ENCODE results near the gene KIF26B.

Gene KIF26B

GRCh38 chr1:245131026-245131393 lies 23.8 kb upstream of the KIF26B start:
- no peak overlapping the region for H3K27ac ChIP-seq (ENCODE audit: insufficient read depth in 1 of 2, low read depth in 1 of 2, low read length in 2 of 2, poor library complexity in 1 of 2, severe bottlenecking in 2 of 2)
- no peaks in the 10 kb centered on the region for H3K36me3 ChIP-seq (ENCODE audit: control insufficient read depth in 4 of 4, insufficient read depth in 4 of 4, low read length in 3 of 4)
- H3K27me3 ChIP-seq (replicated peaks in 2 of 5; ENCODE audit: control insufficient read depth in 4 of 5, insufficient read depth in 5 of 5, low read length in 4 of 5), result peaks cover 0 to 25% (median 4%) of the 10 kb centered on the region in 5 experiments
- WGBS (ENCODE audit: insufficient coverage), result 68% methylated on average over 7 of the region's 9 CpGs
- no peak overlapping the region for H3K4me3 ChIP-seq (ENCODE audit: control insufficient read depth in 1 of 7, extremely low read depth in 1 of 7, insufficient read depth in 4 of 7, low read depth in 2 of 7, low read length in 6 of 7)
- H3K4me1 ChIP-seq (ENCODE audit: control extremely low read depth in 1 of 4, control insufficient read depth in 4 of 4, insufficient read depth in 4 of 4, low read length in 3 of 4), result no peaks in the 10 kb centered on the region
- CTCF ChIA-PET, result no interaction called here
- DNase-seq, result no peak
- H3K9me3 ChIP-seq (ENCODE audit: control extremely low read depth in 1 of 5, control insufficient read depth in 4 of 5, insufficient read depth in 2 of 5, low read depth in 1 of 5, low read length in 4 of 5), result no peaks in the 10 kb centered on the region
- POLR2A ChIA-PET, result no interaction called here

- POLR2A ChIA-PET, result interaction anchor here (0.6 kb wide), 1 partner anchor 71 kb away, joined by 3 read pairs; no protein-coding TSS in a partner anchor
- H3K4me1 ChIP-seq (ENCODE audit: control extremely low read depth in 1 of 4, control insufficient read depth in 4 of 4, insufficient read depth in 4 of 4, low read length in 3 of 4), result no peaks in the 10 kb centered on the region
- whole genome bisulfite sequencing (ENCODE audit: insufficient coverage), result 96% methylated on average over 7 of the region's 11 CpGs
- no peaks in the 10 kb centered on the region for H3K36me3 ChIP-seq (ENCODE audit: control insufficient read depth in 4 of 4, insufficient read depth in 4 of 4, low read length in 3 of 4)
- no peaks in the 10 kb centered on the region for H3K9me3 ChIP-seq (ENCODE audit: control extremely low read depth in 1 of 5, control insufficient read depth in 4 of 5, insufficient read depth in 2 of 5, low read depth in 1 of 5, low read length in 4 of 5)
- peaks cover 0 to 25% (median 4%) of the 10 kb centered on the region in 5 experiments for H3K27me3 ChIP-seq (replicated peaks in 2 of 5; ENCODE audit: control insufficient read depth in 4 of 5, insufficient read depth in 5 of 5, low read length in 4 of 5)
- no peak overlapping the region for H3K4me3 ChIP-seq (ENCODE audit: control insufficient read depth in 1 of 7, extremely low read depth in 1 of 7, insufficient read depth in 4 of 7, low read depth in 2 of 7, low read length in 6 of 7)
- DNase-seq, result no peak
- H3K27ac ChIP-seq (ENCODE audit: insufficient read depth in 1 of 2, low read depth in 1 of 2, low read length in 2 of 2, poor library complexity in 1 of 2, severe bottlenecking in 2 of 2), result no peak overlapping the region
- CTCF ChIA-PET, result interaction anchor here (0.9 kb wide), 1 partner anchor 20 kb away, joined by 3 read pairs; no protein-coding TSS in a partner anchor
Observed at GRCh38 chr1:245132771-245133170, 22.0 kb upstream of the KIF26B start.

GRCh38 chr1:245133995-245134715 lies 20.6 kb upstream of the KIF26B start:
- peaks cover 0 to 23% (median 4%) of the 10 kb centered on the region in 5 experiments for H3K27me3 ChIP-seq (replicated peaks in 2 of 5; ENCODE audit: control insufficient read depth in 4 of 5, insufficient read depth in 5 of 5, low read length in 4 of 5)
- CTCF ChIA-PET, result no interaction called here
- H3K9me3 ChIP-seq (ENCODE audit: control extremely low read depth in 1 of 5, control insufficient read depth in 4 of 5, insufficient read depth in 2 of 5, low read depth in 1 of 5, low read length in 4 of 5), result no peaks in the 10 kb centered on the region
- H3K27ac ChIP-seq (ENCODE audit: insufficient read depth in 1 of 2, low read depth in 1 of 2, low read length in 2 of 2, poor library complexity in 1 of 2, severe bottlenecking in 2 of 2), result no peak overlapping the region
- POLR2A ChIA-PET, result no interaction called here
- no peak for DNase-seq
- 92% methylated on average over 17 of the region's 17 CpGs for WGBS (ENCODE audit: insufficient coverage)
- H3K36me3 ChIP-seq (ENCODE audit: control insufficient read depth in 4 of 4, insufficient read depth in 4 of 4, low read length in 3 of 4), result no peaks in the 10 kb centered on the region
- H3K4me1 ChIP-seq (ENCODE audit: control extremely low read depth in 1 of 4, control insufficient read depth in 4 of 4, insufficient read depth in 4 of 4, low read length in 3 of 4), result no peaks in the 10 kb centered on the region
- H3K4me3 ChIP-seq (ENCODE audit: control insufficient read depth in 1 of 7, extremely low read depth in 1 of 7, insufficient read depth in 4 of 7, low read depth in 2 of 7, low read length in 6 of 7), result no peak overlapping the region

- 99% methylated on average over 15 of the region's 18 CpGs for WGBS (ENCODE audit: insufficient coverage)
- POLR2A ChIA-PET, result interaction anchor here (0.6 kb wide), 1 partner anchor 37 kb away, joined by 3 read pairs; no protein-coding TSS in a partner anchor
- CTCF ChIA-PET, result interaction anchor here (1.4 kb wide), 1 partner anchor 11 kb away, joined by 6 read pairs; no protein-coding TSS in a partner anchor
Observed at GRCh38 chr1:245142171-245142798, 12.5 kb upstream of the KIF26B start.

GRCh38 chr1:245142976-245143375 lies 11.8 kb upstream of the KIF26B start:
- H3K27ac ChIP-seq (ENCODE audit: insufficient read depth in 1 of 2, low read depth in 1 of 2, low read length in 2 of 2, poor library complexity in 1 of 2, severe bottlenecking in 2 of 2), result no peak overlapping the region
- WGBS (ENCODE audit: insufficient coverage), result 93% methylated on average over 14 of the region's 14 CpGs
- CTCF ChIA-PET, result interaction anchor here (1.4 kb wide), 1 partner anchor 10 kb away, joined by 6 read pairs; no protein-coding TSS in a partner anchor
- H3K4me1 ChIP-seq (ENCODE audit: control extremely low read depth in 1 of 4, control insufficient read depth in 4 of 4, insufficient read depth in 4 of 4, low read length in 3 of 4), result no peaks in the 10 kb centered on the region
- no peaks in the 10 kb centered on the region for H3K36me3 ChIP-seq (ENCODE audit: control insufficient read depth in 4 of 4, insufficient read depth in 4 of 4, low read length in 3 of 4)
- POLR2A ChIA-PET, result interaction anchor here (0.6 kb wide), 1 partner anchor 38 kb away, joined by 3 read pairs; no protein-coding TSS in a partner anchor
- peaks cover 0 to 4% (median 0%) of the 10 kb centered on the region in 5 experiments for H3K27me3 ChIP-seq (replicated peaks in 2 of 5; ENCODE audit: control insufficient read depth in 4 of 5, insufficient read depth in 5 of 5, low read length in 4 of 5)
- no peak for DNase-seq
- no peaks in the 10 kb centered on the region for H3K9me3 ChIP-seq (ENCODE audit: control extremely low read depth in 1 of 5, control insufficient read depth in 4 of 5, insufficient read depth in 2 of 5, low read depth in 1 of 5, low read length in 4 of 5)
- no peak overlapping the region for H3K4me3 ChIP-seq (ENCODE audit: control insufficient read depth in 1 of 7, extremely low read depth in 1 of 7, insufficient read depth in 4 of 7, low read depth in 2 of 7, low read length in 6 of 7)

More at GRCh38 chr1:245142171-245142798, 12.5 kb upstream of the KIF26B start:
- H3K36me3 ChIP-seq (ENCODE audit: control insufficient read depth in 4 of 4, insufficient read depth in 4 of 4, low read length in 3 of 4), result no peaks in the 10 kb centered on the region
- H3K4me1 ChIP-seq (ENCODE audit: control extremely low read depth in 1 of 4, control insufficient read depth in 4 of 4, insufficient read depth in 4 of 4, low read length in 3 of 4), result no peaks in the 10 kb centered on the region
- no peak for DNase-seq
- peaks cover 0 to 7% (median 0%) of the 10 kb centered on the region in 5 experiments for H3K27me3 ChIP-seq (replicated peaks in 2 of 5; ENCODE audit: control insufficient read depth in 4 of 5, insufficient read depth in 5 of 5, low read length in 4 of 5)
- no peaks in the 10 kb centered on the region for H3K9me3 ChIP-seq (ENCODE audit: control extremely low read depth in 1 of 5, control insufficient read depth in 4 of 5, insufficient read depth in 2 of 5, low read depth in 1 of 5, low read length in 4 of 5)
- no peak overlapping the region for H3K4me3 ChIP-seq (ENCODE audit: control insufficient read depth in 1 of 7, extremely low read depth in 1 of 7, insufficient read depth in 4 of 7, low read depth in 2 of 7, low read length in 6 of 7)
- no peak overlapping the region for H3K27ac ChIP-seq (ENCODE audit: insufficient read depth in 1 of 2, low read depth in 1 of 2, low read length in 2 of 2, poor library complexity in 1 of 2, severe bottlenecking in 2 of 2)

- Histone ChIP-seq H3K36me3 (ENCODE audit: control insufficient read depth in 4 of 4, insufficient read depth in 4 of 4, low read length in 3 of 4) (no peaks in the 10 kb centered on the region), H3K27me3 (replicated peaks in 2 of 5; ENCODE audit: control insufficient read depth in 4 of 5, insufficient read depth in 5 of 5, low read length in 4 of 5) (peaks cover 0 to 6% (median 0%) of the 10 kb centered on the region in 5 experiments), H3K4me1 (ENCODE audit: control extremely low read depth in 1 of 4, control insufficient read depth in 4 of 4, insufficient read depth in 4 of 4, low read length in 3 of 4) (no peaks in the 10 kb centered on the region), H3K27ac (ENCODE audit: insufficient read depth in 1 of 2, low read depth in 1 of 2, low read length in 2 of 2, poor library complexity in 1 of 2, severe bottlenecking in 2 of 2) (no peak overlapping the region), H3K4me3 (ENCODE audit: control insufficient read depth in 1 of 7, extremely low read depth in 1 of 7, insufficient read depth in 4 of 7, low read depth in 2 of 7, low read length in 6 of 7) (no peak overlapping the region), H3K9me3 (ENCODE audit: control extremely low read depth in 1 of 5, control insufficient read depth in 4 of 5, insufficient read depth in 2 of 5, low read depth in 1 of 5, low read length in 4 of 5) (no peaks in the 10 kb centered on the region)
- 87% methylated on average over 8 of the region's 8 CpGs for WGBS (ENCODE audit: insufficient coverage)
- POLR2A ChIA-PET, result no interaction called here
- CTCF ChIA-PET, result interaction anchor here (0.7 kb wide), 1 partner anchor 12 kb away, joined by 3 read pairs; no protein-coding TSS in a partner anchor
- DNase-seq, result no peak
Observed at GRCh38 chr1:245143849-245144248, 10.9 kb upstream of the KIF26B start.

- Histone ChIP-seq H3K36me3 (ENCODE audit: control insufficient read depth in 4 of 4, insufficient read depth in 4 of 4, low read length in 3 of 4) (no peaks in the 10 kb centered on the region), H3K9me3 (ENCODE audit: control extremely low read depth in 1 of 5, control insufficient read depth in 4 of 5, insufficient read depth in 2 of 5, low read depth in 1 of 5, low read length in 4 of 5) (no peaks in the 10 kb centered on the region), H3K27me3 (replicated peaks in 2 of 5; ENCODE audit: control insufficient read depth in 4 of 5, insufficient read depth in 5 of 5, low read length in 4 of 5) (peaks cover 5 to 13% (median 8%) of the 10 kb centered on the region in 5 experiments), H3K4me1 (ENCODE audit: control extremely low read depth in 1 of 4, control insufficient read depth in 4 of 4, insufficient read depth in 4 of 4, low read length in 3 of 4) (peaks cover 0 to 1% (median under 1%) of the 10 kb centered on the region in 4 experiments), H3K27ac (ENCODE audit: insufficient read depth in 1 of 2, low read depth in 1 of 2, low read length in 2 of 2, poor library complexity in 1 of 2, severe bottlenecking in 2 of 2) (no peak overlapping the region), H3K4me3 (ENCODE audit: control insufficient read depth in 1 of 7, extremely low read depth in 1 of 7, insufficient read depth in 4 of 7, low read depth in 2 of 7, low read length in 6 of 7) (no peak overlapping the region)
- DNase-seq, result no peak
- ChIA-PET CTCF (interaction anchor here (0.6 to 1.4 kb wide), 2 partner anchors 102 to 233 kb away, joined by 3 to 5 read pairs; no protein-coding TSS in a partner anchor), POLR2A (no interaction called here)
- 91% methylated on average over 3 of the region's 3 CpGs for WGBS (ENCODE audit: insufficient coverage)
Observed at GRCh38 chr1:245148069-245148468, 6.7 kb upstream of the KIF26B start.

Measured in common myeloid progenitor, CD34-positive (primary cell).